ENCODE measurements around the gene IGFLR1. TPM values are rescaled to one million over a fixed set of nuclear protein-coding genes. Genes with fewer than 3 reads are reported as not detected.
A peak's percentile ranks its signal among the peaks of the same experiment; 100 is the strongest.

The IGFLR1 gene
- total and polyA plus RNA-seq, 9 of the 15 experiments (the other 6 are each of a cell fraction or from before 2014, with no cell fraction given), result 1.0 to 14.3 (median 4.6) TPM

DNA sequence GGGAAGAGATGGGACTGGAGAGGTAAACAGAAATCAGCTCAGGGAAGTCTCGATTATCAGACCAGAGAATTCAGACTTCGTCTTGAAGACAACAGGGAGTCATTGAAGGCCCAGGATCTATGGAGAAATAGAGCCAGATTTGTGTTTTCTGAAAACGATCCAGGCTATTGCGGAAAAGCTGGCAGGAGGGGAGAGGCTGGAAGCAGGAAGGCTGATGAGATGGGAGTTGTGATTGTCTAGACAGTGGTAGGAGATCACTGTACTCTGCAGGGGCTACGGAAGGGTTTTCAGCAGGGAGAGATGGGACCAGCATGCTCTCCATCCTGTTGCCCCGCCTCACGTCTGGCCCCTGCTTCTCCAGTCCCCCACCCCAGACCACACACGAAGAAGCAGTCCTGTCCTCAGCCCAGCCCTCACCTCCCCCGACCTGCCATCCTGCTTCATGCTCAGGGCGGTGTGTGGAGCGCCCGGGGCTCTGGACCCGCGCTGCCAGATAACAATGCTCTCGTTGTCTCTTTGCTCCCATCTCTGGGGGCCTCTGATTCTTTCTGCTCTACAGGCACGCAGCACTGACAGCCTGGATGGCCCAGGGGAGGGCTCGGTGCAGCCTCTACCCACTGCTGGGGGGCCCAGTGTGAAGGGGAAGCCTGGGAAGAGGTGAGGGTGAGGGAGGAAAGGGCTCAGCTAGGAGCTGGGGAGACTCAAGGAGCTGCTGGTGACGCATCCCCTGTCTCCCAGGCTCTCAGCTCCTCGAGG lies 35.0 kb upstream of the IGFLR1 start:
- ChIA-PET CTCF (ENCODE audit: low intra/inter-chr PET ratio) (no interaction called here), POLR2A (interaction anchor here (0.9 kb wide), 1 partner anchor 12 kb away, joined by 3 read pairs; no protein-coding TSS in a partner anchor)
- H3K9me3 ChIP-seq (replicated peaks; ENCODE audit: control insufficient read depth, insufficient read depth, low read depth, low read length), result no peaks in the 10 kb centered on the region
- DNase-seq (ENCODE audit: extremely low read depth in 1 of 4, low spot score in 3 of 4) (no peak), FAIRE-seq (no peak), ATAC-seq (no peak)
- 63% methylated on average over 15 of the region's 19 CpGs for WGBS (ENCODE audit: insufficient coverage, low coverage, missing lambda C conversion rate)
- H3K79me2 ChIP-seq (ENCODE audit: control insufficient read depth, insufficient read depth, low read length), result peaks cover 5% of the 10 kb centered on the region; the same call in 1 of the 3 replicates
- peak overlapping the region in 1 of 2 experiments; percentile 65; a peak in 2 of 4 replicates for H3K9ac ChIP-seq (ENCODE audit: insufficient read depth in 1 of 2, low read depth in 2 of 2, low read length in 2 of 2)
- no peak overlapping the region for H3K4me2 ChIP-seq (ENCODE audit: insufficient read depth, low read length)
- BruUV-seq (replicated peaks), result no TSS peak
- no peaks in the 10 kb centered on the region; the same call in 1 of the 2 replicates for H4K20me1 ChIP-seq (replicated peaks; ENCODE audit: control insufficient read depth, insufficient read depth, low read length)
- no peak overlapping the region for H2AFZ ChIP-seq (ENCODE audit: low read depth, low read length)
- TF ChIP-seq, protein P1, sequence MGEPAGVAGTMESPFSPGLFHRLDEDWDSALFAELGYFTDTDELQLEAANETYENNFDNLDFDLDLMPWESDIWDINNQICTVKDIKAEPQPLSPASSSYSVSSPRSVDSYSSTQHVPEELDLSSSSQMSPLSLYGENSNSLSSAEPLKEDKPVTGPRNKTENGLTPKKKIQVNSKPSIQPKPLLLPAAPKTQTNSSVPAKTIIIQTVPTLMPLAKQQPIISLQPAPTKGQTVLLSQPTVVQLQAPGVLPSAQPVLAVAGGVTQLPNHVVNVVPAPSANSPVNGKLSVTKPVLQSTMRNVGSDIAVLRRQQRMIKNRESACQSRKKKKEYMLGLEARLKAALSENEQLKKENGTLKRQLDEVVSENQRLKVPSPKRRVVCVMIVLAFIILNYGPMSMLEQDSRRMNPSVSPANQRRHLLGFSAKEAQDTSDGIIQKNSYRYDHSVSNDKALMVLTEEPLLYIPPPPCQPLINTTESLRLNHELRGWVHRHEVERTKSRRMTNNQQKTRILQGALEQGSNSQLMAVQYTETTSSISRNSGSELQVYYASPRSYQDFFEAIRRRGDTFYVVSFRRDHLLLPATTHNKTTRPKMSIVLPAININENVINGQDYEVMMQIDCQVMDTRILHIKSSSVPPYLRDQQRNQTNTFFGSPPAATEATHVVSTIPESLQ (CRISPR knock-in tag; IDR thresholded peaks at IDR 0.05), result no peak
- no peak for TF ChIP-seq ZBTB1 (CRISPR knock-in tag; IDR thresholded peaks at IDR 0.05; ENCODE audit: borderline replicate concordance, low read depth)
- no peak for TF ChIP-seq SMARCB1 (IDR thresholded peaks at IDR 0.05; ENCODE audit: insufficient read length, low read depth)
- no peak for TF ChIP-seq DMBX1 (CRISPR knock-in tag; IDR thresholded peaks at IDR 0.05; ENCODE audit: borderline replicate concordance)
- TF ChIP-seq, protein P2, sequence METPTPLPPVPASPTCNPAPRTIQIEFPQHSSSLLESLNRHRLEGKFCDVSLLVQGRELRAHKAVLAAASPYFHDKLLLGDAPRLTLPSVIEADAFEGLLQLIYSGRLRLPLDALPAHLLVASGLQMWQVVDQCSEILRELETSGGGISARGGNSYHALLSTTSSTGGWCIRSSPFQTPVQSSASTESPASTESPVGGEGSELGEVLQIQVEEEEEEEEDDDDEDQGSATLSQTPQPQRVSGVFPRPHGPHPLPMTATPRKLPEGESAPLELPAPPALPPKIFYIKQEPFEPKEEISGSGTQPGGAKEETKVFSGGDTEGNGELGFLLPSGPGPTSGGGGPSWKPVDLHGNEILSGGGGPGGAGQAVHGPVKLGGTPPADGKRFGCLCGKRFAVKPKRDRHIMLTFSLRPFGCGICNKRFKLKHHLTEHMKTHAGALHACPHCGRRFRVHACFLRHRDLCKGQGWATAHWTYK (CRISPR knock-in tag; IDR thresholded peaks at IDR 0.05), result no peak
- no peak for TF ChIP-seq FIP1L1 (IDR thresholded peaks at IDR 0.05; ENCODE audit: low read depth, low read length, poor library complexity, severe bottlenecking)
- TF ChIP-seq ZNF347 (CRISPR knock-in tag; IDR thresholded peaks at IDR 0.05; ENCODE audit: low read depth), result no peak
- TF ChIP-seq MAZ (CRISPR knock-in tag; conservative IDR thresholded peaks at IDR 0.05 in 1 of 2, IDR thresholded peaks at IDR 0.05 in 1 of 2), result no peak
- no peak for TF ChIP-seq ZNF830 (CRISPR knock-in tag; IDR thresholded peaks at IDR 0.05)
- no peak for TF ChIP-seq KDM5B (IDR thresholded peaks at IDR 0.05; ENCODE audit: insufficient replicate concordance, low read depth, low read length)
- TF ChIP-seq, protein P3, sequence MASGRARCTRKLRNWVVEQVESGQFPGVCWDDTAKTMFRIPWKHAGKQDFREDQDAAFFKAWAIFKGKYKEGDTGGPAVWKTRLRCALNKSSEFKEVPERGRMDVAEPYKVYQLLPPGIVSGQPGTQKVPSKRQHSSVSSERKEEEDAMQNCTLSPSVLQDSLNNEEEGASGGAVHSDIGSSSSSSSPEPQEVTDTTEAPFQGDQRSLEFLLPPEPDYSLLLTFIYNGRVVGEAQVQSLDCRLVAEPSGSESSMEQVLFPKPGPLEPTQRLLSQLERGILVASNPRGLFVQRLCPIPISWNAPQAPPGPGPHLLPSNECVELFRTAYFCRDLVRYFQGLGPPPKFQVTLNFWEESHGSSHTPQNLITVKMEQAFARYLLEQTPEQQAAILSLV (tag; IDR thresholded peaks at IDR 0.05), result no peak
- TF ChIP-seq NUFIP1 (IDR thresholded peaks at IDR 0.05; ENCODE audit: partially characterized antibody), result no peak
- no peak for TF ChIP-seq RCOR1 (IDR thresholded peaks at IDR 0.05; ENCODE audit: borderline replicate concordance in 1 of 2, low read depth in 2 of 2, low read length in 2 of 2)
- intact Hi-C loops (cut with micrococcal nuclease) (no loop called here), in situ Hi-C loops (cut with MboI) (no loop called here)
- H3K4me3 ChIP-seq, result no peak overlapping the region
- H3K27me3 ChIP-seq (ENCODE audit: control insufficient read depth in 2 of 2, insufficient read depth in 2 of 2, low read length in 2 of 2), result no peaks in the 10 kb centered on the region
- H3K4me1 ChIP-seq (replicated peaks in 1 of 2; ENCODE audit: control insufficient read depth in 2 of 2, insufficient read depth in 2 of 2, low read length in 2 of 2), result peaks cover 10 to 38% of the 10 kb centered on the region in 2 experiments
- no peak overlapping the region for H3K27ac ChIP-seq (ENCODE audit: extremely low read depth, low read depth, low read length)
- H3K36me3 ChIP-seq (ENCODE audit: control insufficient read depth, insufficient read depth, low read length), result peaks cover 20% of the 10 kb centered on the region; the same call in 2 of the 3 replicates
- H3K9me1 ChIP-seq (ENCODE audit: control insufficient read depth, insufficient read depth, low read length), result peaks cover 3% of the 10 kb centered on the region
